H9 (cell line): ENCODE results near the gene RMI1. TPM values are rescaled to one million over a fixed set of nuclear protein-coding genes. Genes with fewer than 3 reads are reported as not detected.

Experiments
- DNase-seq: peaks from one replicate; pipeline ENCODE4 v3.0.0-alpha.2; 2017
- H2AFZ ChIP-seq: one replicate; pipeline ENCODE4 v1.6.1; 2013; ENCODE audit warnings: mild to moderate bottlenecking, low read length, control low read depth, moderate library complexity
- H2AK5ac ChIP-seq: 2 replicates; pipeline ENCODE4 v1.6.1; 2013; ENCODE audit warnings: low read length, control low read depth, mixed read lengths; ENCODE audit not compliant: insufficient read length
- H2BK120ac ChIP-seq: one replicate; pipeline ENCODE4 v1.6.1; 2013; ENCODE audit warnings: low read depth, mild to moderate bottlenecking, low read length, control low read depth, inconsistent platforms; ENCODE audit not compliant: poor library complexity, severe bottlenecking
- H2BK12ac ChIP-seq: 2 replicates; pipeline ENCODE4 v1.6.1; 2013; ENCODE audit warnings: low read length, control low read depth, mixed read lengths, low read depth; ENCODE audit not compliant: insufficient read length
- H2BK15ac ChIP-seq: 2 replicates; pipeline ENCODE4 v1.6.1; 2013; ENCODE audit warnings: low read depth, low read length, control low read depth
- H2BK20ac ChIP-seq: one replicate; pipeline ENCODE4 v1.6.1; 2013; ENCODE audit warnings: low read depth, mild to moderate bottlenecking, low read length, control low read depth, inconsistent platforms; ENCODE audit not compliant: poor library complexity, severe bottlenecking
- H2BK5ac ChIP-seq: 2 replicates; pipeline ENCODE4 v1.6.1; 2013; ENCODE audit warnings: low read length, control low read depth, mixed read lengths; ENCODE audit not compliant: insufficient read length
- H3K14ac ChIP-seq: 2 replicates; pipeline ENCODE4 v1.6.1; 2013; ENCODE audit warnings: low read length, control low read depth; ENCODE audit not compliant: insufficient read depth
- H3K18ac ChIP-seq: 2 replicates; pipeline ENCODE4 v1.6.1; 2013; ENCODE audit warnings: low read depth, mild to moderate bottlenecking, mixed read lengths, low read length, control low read depth; ENCODE audit not compliant: insufficient read length
- H3K23ac ChIP-seq: 2 replicates; pipeline ENCODE4 v1.6.1; 2013; ENCODE audit warnings: low read length, control low read depth, mixed read lengths, low read depth; ENCODE audit not compliant: insufficient read length
- H3K23me2 ChIP-seq: 2 replicates; pipeline ENCODE4 v1.6.1; 2013; ENCODE audit warnings: low read depth, mild to moderate bottlenecking, mixed read lengths, low read length, control low read depth; ENCODE audit not compliant: insufficient read length, poor library complexity, severe bottlenecking
- H3K27ac ChIP-seq: 2 replicates; pipeline ENCODE4 v1.5.1; 2013; ENCODE audit warnings: low read length, control low read depth, mixed read lengths, low read depth; ENCODE audit not compliant: insufficient read length
- H3K27me3 ChIP-seq: 2 replicates; pipeline ENCODE4 v1.6.1; 2013; ENCODE audit warnings: low read length, control low read depth, inconsistent platforms; ENCODE audit not compliant: insufficient read depth
- H3K4ac ChIP-seq: 2 replicates; pipeline ENCODE4 v1.6.1; 2013; ENCODE audit warnings: low read depth, mild to moderate bottlenecking, control low read depth, inconsistent platforms, low read length, moderate library complexity
- H3K4me1 ChIP-seq: 2 replicates; pipeline ENCODE4 v1.6.1; 2013; ENCODE audit warnings: low read length, control low read depth, inconsistent platforms; ENCODE audit not compliant: insufficient read depth
- H3K4me2 ChIP-seq: 2 replicates; pipeline ENCODE4 v1.6.1; 2013; ENCODE audit warnings: low read length, control low read depth, mixed read lengths; ENCODE audit not compliant: insufficient read length, insufficient read depth
- H3K56ac ChIP-seq: 2 replicates; pipeline ENCODE4 v1.6.1; 2013; ENCODE audit warnings: low read depth, mild to moderate bottlenecking, mixed read lengths, low read length, control low read depth; ENCODE audit not compliant: insufficient read length
- H3K79me1 ChIP-seq: 2 replicates; pipeline ENCODE4 v1.6.1; 2013; ENCODE audit warnings: low read depth, mild to moderate bottlenecking, moderate library complexity, low read length, control low read depth, inconsistent platforms; ENCODE audit not compliant: insufficient read depth, poor library complexity, severe bottlenecking
- H3K79me2 ChIP-seq: 2 replicates; pipeline ENCODE4 v1.6.1; 2013; ENCODE audit warnings: low read length, control low read depth, inconsistent platforms; ENCODE audit not compliant: insufficient read depth
- H3K9ac ChIP-seq: 2 replicates; pipeline ENCODE4 v1.6.1; 2013; ENCODE audit warnings: low read length, control low read depth, mixed read lengths; ENCODE audit not compliant: insufficient read length; ENCODE audit errors: extremely low read depth
- H3K9me3 ChIP-seq: one replicate; pipeline ENCODE4 v1.6.1; 2013; ENCODE audit warnings: low read depth, low read length, inconsistent platforms; ENCODE audit not compliant: control insufficient read depth
- H3T11ph ChIP-seq: one replicate; pipeline ENCODE4 v1.6.1; 2013; ENCODE audit warnings: mild to moderate bottlenecking, low read length, control low read depth, inconsistent platforms
- H4K20me1 ChIP-seq: one replicate; pipeline ENCODE4 v1.6.1; 2013; ENCODE audit not compliant: control insufficient read depth, insufficient read length, insufficient read depth
- H4K5ac ChIP-seq: 2 replicates; pipeline ENCODE4 v1.6.1; 2013; ENCODE audit warnings: low read depth, mild to moderate bottlenecking, mixed read lengths, low read length, control low read depth; ENCODE audit not compliant: insufficient read length
- H4K8ac ChIP-seq: replicated peaks from 2 replicates; pipeline ENCODE4 v1.6.1; 2013; ENCODE audit warnings: low read length, control low read depth, mixed read lengths, low read depth; ENCODE audit not compliant: insufficient read length
- H4K91ac ChIP-seq: 2 replicates; pipeline ENCODE4 v1.6.1; 2013; ENCODE audit warnings: low read depth, mild to moderate bottlenecking, moderate library complexity, mixed read lengths, low read length, control low read depth; ENCODE audit not compliant: insufficient read length
- H3K27ac Mint-ChIP-seq, 3 experiments: 2 replicates in 2 of 3; 3 replicates in 1 of 3; pipeline ENCODE4 v1.8.0; 2020 to 2021; ENCODE audit warnings: mixed read lengths in 3 of 3, mild to moderate bottlenecking in 1 of 3, moderate library complexity in 1 of 3
- H3K27me3 Mint-ChIP-seq: 2 replicates; pipeline ENCODE4 v1.8.0; 2021; ENCODE audit warnings: low read depth, mild to moderate bottlenecking, moderate library complexity, mixed read lengths
- H3K36me3 Mint-ChIP-seq, 3 experiments: 2 replicates in 2 of 3; 3 replicates in 1 of 3; pipeline ENCODE4 v1.8.0; 2020 to 2021; ENCODE audit warnings: low read depth in 3 of 3, mixed read lengths in 3 of 3; ENCODE audit not compliant: insufficient read depth in 1 of 3
- H3K4me1 Mint-ChIP-seq, 2 experiments: 2 replicates each; pipeline ENCODE4 v1.8.0; 2020; ENCODE audit warnings: mixed read lengths in 2 of 2
- H3K4me3 Mint-ChIP-seq, 2 experiments: 2 replicates in 1 of 2; 3 replicates in 1 of 2; pipeline ENCODE4 v1.8.0; 2020 to 2021; ENCODE audit warnings: mild to moderate bottlenecking in 2 of 2, mixed read lengths in 2 of 2, moderate library complexity in 1 of 2
- H3K9me3 Mint-ChIP-seq, 2 experiments: 2 replicates in 1 of 2; 3 replicates in 1 of 2; pipeline ENCODE4 v1.8.0; 2020; ENCODE audit warnings: mild to moderate bottlenecking in 2 of 2, mixed read lengths in 2 of 2, moderate library complexity in 1 of 2
- CTCF ChIP-seq: fragments of 200-600 bp; sonication (generic); conservative IDR thresholded peaks from 3 replicates; pipeline ENCODE4 v1.8.0; 2021; ENCODE audit warnings: antibody characterized with exemption, mild to moderate bottlenecking
- WGBS: extraction: QIAGEN DNeasy Blood & Tissue Kit; methylation state at CpG from one replicate; pipeline ENCODE4 v1.1.7; 2013; ENCODE audit warnings: missing lambda C conversion rate, low lambda C conversion rate, mixed read lengths; ENCODE audit not compliant: insufficient read length; ENCODE audit errors: extremely low coverage; 5-methylcytosine and 5-hydroxymethylcytosine counted together
- total RNA-seq: library from RNA; stranded (reverse); gene quantifications from 2 replicates; pipeline ENCODE4 v1.2.1, GENCODE V29; 2021

Gene RMI1
- total RNA-seq, 1 experiment from 2014 or later: 22.4 TPM

GRCh38 chr9:83976372-83976771, 4.2 kb upstream of the RMI1 start:
- peaks cover 32% of the 10 kb centered on the region for H3K79me2 ChIP-seq
- peak overlapping the region in 1 of 3 experiments; percentile 88; a peak in 3 of 7 replicates for H3K27ac Mint-ChIP-seq
- no peak overlapping the region for H3K18ac ChIP-seq
- no peak overlapping the region for H3K4me2 ChIP-seq
- H3K4me1 Mint-ChIP-seq: peaks cover 22 to 27% of the 10 kb centered on the region in 2 experiments
- no peak overlapping the region for H2BK15ac ChIP-seq
- peaks cover 6% of the 10 kb centered on the region for H3K23me2 ChIP-seq
- H3K27me3 ChIP-seq: no peaks in the 10 kb centered on the region
- no peak overlapping the region for H2BK120ac ChIP-seq
- WGBS: no CpG with 5 or more reads among the region's 2 CpGs
- no peak overlapping the region for H3K9ac ChIP-seq
- peaks cover 11% of the 10 kb centered on the region for H3K79me1 ChIP-seq
- H2AFZ ChIP-seq: no peak overlapping the region
- H3K23ac ChIP-seq: no peak overlapping the region
- no peak for DNase-seq
- peaks cover 69 to 84% (median 80%) of the 10 kb centered on the region in 3 experiments for H3K36me3 Mint-ChIP-seq
- no peak for TF ChIP-seq CTCF
- no peak overlapping the region for H2BK12ac ChIP-seq
- H2BK5ac ChIP-seq: no peak overlapping the region
- no peak overlapping the region for H4K8ac ChIP-seq
- no peaks in the 10 kb centered on the region for H3K4me1 ChIP-seq
- peaks cover 4% of the 10 kb centered on the region for H4K20me1 ChIP-seq
- H3K4me3 Mint-ChIP-seq: peak overlapping the region; percentile 43 to 97; a peak in 2 of 5 replicates
- H3K27ac ChIP-seq: no peak overlapping the region
- no peak overlapping the region for H3K56ac ChIP-seq
- H3K9me3 ChIP-seq: no peaks in the 10 kb centered on the region
- H2BK20ac ChIP-seq: no peak overlapping the region
- no peak overlapping the region for H4K5ac ChIP-seq
- no peak overlapping the region for H3T11ph ChIP-seq
- H3K27me3 Mint-ChIP-seq: peaks cover 4% of the 10 kb centered on the region; the same call in 1 of the 2 replicates
- peaks cover 0 to 3% of the 10 kb centered on the region in 2 experiments; a peak in 1 of 5 replicates for H3K9me3 Mint-ChIP-seq
- H3K14ac ChIP-seq: no peak overlapping the region
- no peak overlapping the region for H2AK5ac ChIP-seq
- H3K4ac ChIP-seq: no peak overlapping the region
- H4K91ac ChIP-seq: no peak overlapping the region
